ENCODE data around the gene GAS2.

Gene GAS2

DNA sequence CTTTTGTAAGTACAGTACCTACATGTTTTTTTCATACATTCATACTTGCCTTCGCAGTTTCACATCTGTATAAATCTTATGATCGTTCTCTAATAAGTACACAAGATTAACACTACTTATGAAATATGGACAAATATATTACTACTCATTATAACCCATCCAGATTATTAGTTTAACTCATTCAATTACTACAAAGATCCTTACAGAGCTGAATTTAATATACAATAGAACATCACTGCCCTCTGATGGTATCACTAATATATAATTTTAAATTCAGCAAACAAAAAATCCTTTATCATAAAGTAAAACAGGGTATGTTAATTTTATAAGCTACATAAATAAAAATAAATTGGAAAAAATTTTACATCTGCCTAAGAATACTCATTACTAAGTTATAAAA is 155.8 kb downstream of the GAS2 start:
- no peak for DNase-seq (ENCODE audit: extremely low read depth, low read depth)
- TF ChIP-seq, protein P1, sequence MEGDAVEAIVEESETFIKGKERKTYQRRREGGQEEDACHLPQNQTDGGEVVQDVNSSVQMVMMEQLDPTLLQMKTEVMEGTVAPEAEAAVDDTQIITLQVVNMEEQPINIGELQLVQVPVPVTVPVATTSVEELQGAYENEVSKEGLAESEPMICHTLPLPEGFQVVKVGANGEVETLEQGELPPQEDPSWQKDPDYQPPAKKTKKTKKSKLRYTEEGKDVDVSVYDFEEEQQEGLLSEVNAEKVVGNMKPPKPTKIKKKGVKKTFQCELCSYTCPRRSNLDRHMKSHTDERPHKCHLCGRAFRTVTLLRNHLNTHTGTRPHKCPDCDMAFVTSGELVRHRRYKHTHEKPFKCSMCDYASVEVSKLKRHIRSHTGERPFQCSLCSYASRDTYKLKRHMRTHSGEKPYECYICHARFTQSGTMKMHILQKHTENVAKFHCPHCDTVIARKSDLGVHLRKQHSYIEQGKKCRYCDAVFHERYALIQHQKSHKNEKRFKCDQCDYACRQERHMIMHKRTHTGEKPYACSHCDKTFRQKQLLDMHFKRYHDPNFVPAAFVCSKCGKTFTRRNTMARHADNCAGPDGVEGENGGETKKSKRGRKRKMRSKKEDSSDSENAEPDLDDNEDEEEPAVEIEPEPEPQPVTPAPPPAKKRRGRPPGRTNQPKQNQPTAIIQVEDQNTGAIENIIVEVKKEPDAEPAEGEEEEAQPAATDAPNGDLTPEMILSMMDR (IDR thresholded peaks at IDR 0.05; ENCODE audit: low read depth, low read length) = no peak

GRCh38 chr11:22828373-22828772 is 162.0 kb downstream of the GAS2 start:
- DNase-seq (ENCODE audit: extremely low read depth, low read depth) = no peak
- TF ChIP-seq, protein P1 (IDR thresholded peaks at IDR 0.05; ENCODE audit: low read depth, low read length) = no peak

DNA sequence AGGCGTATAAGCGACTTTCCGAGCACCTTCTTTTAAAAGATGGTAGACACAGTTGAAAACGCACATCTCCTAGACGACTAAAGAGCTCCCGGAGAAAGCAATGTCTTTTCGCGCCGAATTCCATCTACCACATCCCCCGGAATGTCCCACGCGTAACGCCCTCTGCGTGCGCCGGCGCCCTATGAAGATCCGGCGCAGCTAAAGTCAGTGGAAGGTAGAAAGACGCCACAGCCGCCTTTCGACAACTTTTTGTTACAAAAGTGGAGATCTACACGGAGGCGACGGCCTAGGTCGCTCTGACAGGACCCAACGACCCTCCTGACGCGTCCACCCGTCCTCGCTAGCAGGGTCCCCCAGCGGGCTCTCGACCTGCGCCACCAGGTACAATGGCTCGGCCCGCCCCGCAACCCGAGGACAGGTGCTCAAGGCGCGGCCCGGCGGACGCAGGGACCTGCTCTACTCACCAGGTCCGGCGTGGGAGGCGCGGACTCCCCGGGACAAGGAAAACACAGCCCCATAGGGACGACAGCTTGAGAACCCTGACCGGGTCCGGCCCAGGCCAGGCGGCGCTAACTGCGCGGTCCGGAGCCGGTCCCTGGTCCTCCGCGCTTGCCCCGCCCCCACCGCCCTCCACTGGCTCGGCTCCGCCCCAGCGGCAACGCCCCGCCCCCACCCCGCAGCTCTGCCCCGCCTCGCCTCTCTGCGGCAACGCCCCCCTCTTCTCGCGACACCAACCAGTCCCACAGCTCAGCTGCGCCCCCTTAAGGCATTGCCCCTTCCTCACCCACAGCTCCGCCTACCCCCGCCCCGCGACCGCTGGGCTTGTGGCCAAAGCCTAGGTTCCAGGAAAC is 163.0 kb downstream of the GAS2 start, which contains the start of gene SVIP:
SVIP (minus strand) TSS at position 571 of the 851 bp plus-strand sequence; CDS start at position 518, 53 bp downstream.
- DNase-seq (ENCODE audit: extremely low read depth, low read depth) = peak; percentile 61
- TF ChIP-seq, protein P1 (IDR thresholded peaks at IDR 0.05; ENCODE audit: low read depth, low read length) = peak; percentile 70

DNA sequence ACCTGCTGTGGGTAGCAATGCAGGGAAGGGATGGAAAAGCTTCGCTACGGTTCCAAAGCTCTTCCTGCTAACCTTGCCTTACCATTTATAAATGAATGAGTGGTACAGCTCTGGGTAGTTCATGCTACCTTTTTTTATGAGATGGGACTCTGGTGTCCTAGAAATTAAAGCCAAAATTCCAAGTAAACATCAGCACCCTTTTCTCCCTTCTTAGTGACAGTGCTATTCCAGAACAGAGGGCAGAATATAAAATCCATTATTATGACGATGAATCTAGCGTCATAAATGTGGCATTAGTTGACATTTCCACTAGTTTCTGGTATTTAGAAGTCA is 163.6 kb downstream of the GAS2 start:
- DNase-seq (ENCODE audit: extremely low read depth, low read depth) = no peak
- TF ChIP-seq, protein P1 (IDR thresholded peaks at IDR 0.05; ENCODE audit: low read depth, low read length) = no peak

- DNase-seq (ENCODE audit: extremely low read depth, low read depth) = no peak
- TF ChIP-seq, protein P1 (IDR thresholded peaks at IDR 0.05; ENCODE audit: low read depth, low read length) = no peak
Observed at GRCh38 chr11:22832315-22833015, 166.1 kb downstream of the GAS2 start.

DNA sequence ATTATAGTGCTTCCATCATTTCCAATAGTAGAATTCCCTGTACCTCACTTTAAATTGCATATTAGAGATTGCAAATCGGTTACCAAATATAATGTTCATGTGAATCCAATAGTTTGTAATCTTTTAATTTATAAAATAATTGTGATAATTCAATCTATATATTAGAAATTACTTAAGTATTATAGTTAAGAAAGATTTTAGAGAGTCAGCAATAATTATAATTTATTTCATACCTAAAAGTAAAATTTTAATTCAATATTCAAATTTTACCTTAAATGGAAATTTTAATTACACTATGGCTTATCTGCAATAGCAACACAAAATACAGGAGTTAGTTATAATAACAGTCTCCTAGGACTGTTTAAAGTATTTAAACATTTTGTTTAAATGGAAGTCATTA is 180.3 kb downstream of the GAS2 start:
- TF ChIP-seq, protein P1 (IDR thresholded peaks at IDR 0.05; ENCODE audit: low read depth, low read length) = no peak
- no peak for DNase-seq (ENCODE audit: extremely low read depth, low read depth)

DNA sequence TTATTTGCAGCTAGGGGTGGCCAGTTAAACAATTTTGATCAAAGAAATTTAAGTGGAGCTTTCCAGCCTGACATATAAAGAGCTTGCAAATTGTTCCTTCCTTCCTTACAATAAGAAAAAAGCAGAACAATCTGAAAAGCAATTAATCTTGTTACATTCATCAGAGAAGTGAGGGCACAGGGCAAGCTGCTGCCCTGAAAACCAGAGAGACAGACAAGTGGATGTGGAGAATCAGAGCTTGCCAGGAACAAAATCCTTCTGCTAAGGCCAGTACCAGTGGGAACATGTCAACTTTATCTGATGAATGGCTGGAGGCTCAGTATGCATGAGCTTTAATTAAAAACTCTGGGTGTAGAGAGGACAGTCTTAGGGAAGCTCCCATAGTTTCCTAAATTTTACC is 185.1 kb downstream of the GAS2 start:
- DNase-seq (ENCODE audit: extremely low read depth, low read depth) = no peak
- TF ChIP-seq, protein P1 (IDR thresholded peaks at IDR 0.05; ENCODE audit: low read depth, low read length) = no peak

Data from AG09319 (cell line).